ENCODE results near the gene SRRM5.

Gene SRRM5

GRCh38 chr19:43651758-43652545 lies 40.1 kb downstream of the SRRM5 start:
- peak overlapping the region; percentile 57 for H3K4me2 ChIP-seq (ENCODE audit: low read depth, low read length)
- no peaks in the 10 kb centered on the region for H3K9me2 ChIP-seq (replicated peaks; ENCODE audit: insufficient read depth, low read length)
- H3K4me3 ChIP-seq (ENCODE audit: low read length), result peak overlapping the region; percentile 61
- no peaks in the 10 kb centered on the region for H3F3A ChIP-seq (ENCODE audit: insufficient read depth, low read length)
- H2AFZ ChIP-seq (ENCODE audit: low read length), result peak overlapping the region; percentile 96
- H3K79me2 ChIP-seq (ENCODE audit: low read length), result no peaks in the 10 kb centered on the region
- no peaks in the 10 kb centered on the region for H3K36me3 ChIP-seq (replicated peaks; ENCODE audit: insufficient read depth, low read length)
- H3K4me1 ChIP-seq (ENCODE audit: low read length), result no peaks in the 10 kb centered on the region
- no peaks in the 10 kb centered on the region for H4K20me1 ChIP-seq (ENCODE audit: insufficient read depth, low read length)
- peak overlapping the region; percentile 53; the same call in 1 of the 2 replicates for H3K9ac ChIP-seq (ENCODE audit: low read length)
- no peaks in the 10 kb centered on the region for H3K9me3 ChIP-seq (replicated peaks; ENCODE audit: insufficient read depth, low read length)
- DNase-seq, result peak; percentile 80
- TF ChIP-seq CTCF (IDR thresholded peaks at IDR 0.05; ENCODE audit: low read length) (peak; percentile 81), EZH2 (optimal IDR thresholded peaks at IDR 0.05; ENCODE audit: low read depth, low read length) (no peak)
- no peak overlapping the region for H3K27ac ChIP-seq (ENCODE audit: low read length)
- H3K27me3 ChIP-seq (replicated peaks; ENCODE audit: insufficient read depth, low read length), result no peaks in the 10 kb centered on the region

GRCh38 chr19:43652546-43652874 lies 40.6 kb downstream of the SRRM5 start:
- Histone ChIP-seq H3K9ac (ENCODE audit: low read length) (no peak overlapping the region), H3K9me3 (replicated peaks; ENCODE audit: insufficient read depth, low read length) (no peaks in the 10 kb centered on the region), H3K36me3 (replicated peaks; ENCODE audit: insufficient read depth, low read length) (no peaks in the 10 kb centered on the region), H4K20me1 (ENCODE audit: insufficient read depth, low read length) (no peaks in the 10 kb centered on the region), H3K4me2 (ENCODE audit: low read depth, low read length) (no peak overlapping the region), H2AFZ (ENCODE audit: low read length) (peak overlapping the region; percentile 96), H3K27me3 (replicated peaks; ENCODE audit: insufficient read depth, low read length) (no peaks in the 10 kb centered on the region), H3K9me2 (replicated peaks; ENCODE audit: insufficient read depth, low read length) (no peaks in the 10 kb centered on the region), H3K4me1 (ENCODE audit: low read length) (no peaks in the 10 kb centered on the region), H3K79me2 (ENCODE audit: low read length) (no peaks in the 10 kb centered on the region), H3K27ac (ENCODE audit: low read length) (no peak overlapping the region), H3F3A (ENCODE audit: insufficient read depth, low read length) (no peaks in the 10 kb centered on the region), H3K4me3 (ENCODE audit: low read length) (no peak overlapping the region)
- DNase-seq, result no peak
- no peak for TF ChIP-seq EZH2 (optimal IDR thresholded peaks at IDR 0.05; ENCODE audit: low read depth, low read length)
- no peak for TF ChIP-seq CTCF (IDR thresholded peaks at IDR 0.05; ENCODE audit: low read length)
- no peak for TF ChIP-seq EZH2phosphoT487 (IDR thresholded peaks at IDR 0.05; ENCODE audit: low read length)

GRCh38 chr19:43656436-43656835 lies 44.5 kb downstream of the SRRM5 start:
- Histone ChIP-seq H3K9me2 (replicated peaks; ENCODE audit: insufficient read depth, low read length) (no peaks in the 10 kb centered on the region), H3K4me1 (ENCODE audit: low read length) (no peaks in the 10 kb centered on the region), H3K79me2 (ENCODE audit: low read length) (no peaks in the 10 kb centered on the region), H3K9me3 (replicated peaks; ENCODE audit: insufficient read depth, low read length) (no peaks in the 10 kb centered on the region), H3K9ac (ENCODE audit: low read length) (no peak overlapping the region), H2AFZ (ENCODE audit: low read length) (no peak overlapping the region), H3K27ac (ENCODE audit: low read length) (no peak overlapping the region), H3K4me2 (ENCODE audit: low read depth, low read length) (no peak overlapping the region), H3K4me3 (ENCODE audit: low read length) (no peak overlapping the region), H3K36me3 (replicated peaks; ENCODE audit: insufficient read depth, low read length) (no peaks in the 10 kb centered on the region), H3F3A (ENCODE audit: insufficient read depth, low read length) (no peaks in the 10 kb centered on the region), H3K27me3 (replicated peaks; ENCODE audit: insufficient read depth, low read length) (no peaks in the 10 kb centered on the region), H4K20me1 (ENCODE audit: insufficient read depth, low read length) (no peaks in the 10 kb centered on the region)
- DNase-seq, result no peak
- TF ChIP-seq CTCF (IDR thresholded peaks at IDR 0.05; ENCODE audit: low read length), result no peak
- no peak for TF ChIP-seq EZH2 (optimal IDR thresholded peaks at IDR 0.05; ENCODE audit: low read depth, low read length)
- no peak for TF ChIP-seq EZH2phosphoT487 (IDR thresholded peaks at IDR 0.05; ENCODE audit: low read length)

All from MM.1S (cell line).